Measurements from ENCODE around the gene AK4. TPM values are rescaled to one million over a fixed set of nuclear protein-coding genes. Genes with fewer than 3 reads are reported as not detected.

The AK4 gene
- polyA plus RNA-seq, 3 donors: 4.3 to 9.9 (median 6.7) TPM

- Histone ChIP-seq H3K4me1 (ENCODE audit: control insufficient read depth in 1 of 2, insufficient read depth in 2 of 2, low read length in 2 of 2) (peaks cover 8 to 12% of the 10 kb centered on the region in 2 donors), H3K4me3 (replicated peaks in 1 of 3; ENCODE audit: low read depth in 2 of 3, low read length in 3 of 3) (no peak overlapping the region), H2AFZ (ENCODE audit: insufficient read depth, low read depth, low read length, poor library complexity, severe bottlenecking) (no peak overlapping the region), H3K9me3 (replicated peaks in 1 of 2; ENCODE audit: control insufficient read depth in 1 of 2, insufficient read depth in 1 of 2, low read length in 2 of 2) (no peaks in the 10 kb centered on the region), H3K27ac (ENCODE audit: low read depth in 1 of 2, low read length in 2 of 2) (no peak overlapping the region), H3K79me2 (ENCODE audit: insufficient read depth, low read length) (no peaks in the 10 kb centered on the region), H4K20me1 (ENCODE audit: insufficient read depth, low read length) (no peaks in the 10 kb centered on the region), H3K4me2 (replicated peaks; ENCODE audit: extremely low read depth, low read length, poor library complexity, severe bottlenecking) (no peak overlapping the region), H3K9ac (ENCODE audit: insufficient read depth, low read length, poor library complexity, severe bottlenecking) (no peak overlapping the region), H3K27me3 (ENCODE audit: control insufficient read depth in 2 of 2, insufficient read depth in 2 of 2, low read length in 2 of 2) (peaks cover 14 to 24% of the 10 kb centered on the region in 2 donors), H3K36me3 (replicated peaks in 1 of 2; ENCODE audit: control insufficient read depth in 1 of 2, insufficient read depth in 2 of 2, low read length in 2 of 2) (no peaks in the 10 kb centered on the region)
- WGBS (ENCODE audit: insufficient coverage): no CpG with 5 or more reads among the region's 3 CpGs
- peaks cover 18 to 25% (median 24%) of the 10 kb centered on the region in 3 donors for H3K27me3 Mint-ChIP-seq (ENCODE audit: low read depth in 3 of 3)
- DNase-seq: no peak
- TF ChIP-seq CTCF (IDR thresholded peaks at IDR 0.05): no peak
- peaks cover 14% of the 10 kb centered on the region for H3K4me1 Mint-ChIP-seq
- H3K27ac Mint-ChIP-seq: no peak overlapping the region
- peaks cover 0 to 7% (median 2%) of the 10 kb centered on the region in 7 donors for H3K9me3 Mint-ChIP-seq
- peaks cover 4 to 10% of the 10 kb centered on the region in 2 donors for H3K36me3 Mint-ChIP-seq
- H3K4me3 Mint-ChIP-seq: no peak overlapping the region
- intact Hi-C loops (cut with micrococcal nuclease): no loop called here
Observed at GRCh38 chr1:65259816-65260215, 111.8 kb downstream of the AK4 start.

DNA sequence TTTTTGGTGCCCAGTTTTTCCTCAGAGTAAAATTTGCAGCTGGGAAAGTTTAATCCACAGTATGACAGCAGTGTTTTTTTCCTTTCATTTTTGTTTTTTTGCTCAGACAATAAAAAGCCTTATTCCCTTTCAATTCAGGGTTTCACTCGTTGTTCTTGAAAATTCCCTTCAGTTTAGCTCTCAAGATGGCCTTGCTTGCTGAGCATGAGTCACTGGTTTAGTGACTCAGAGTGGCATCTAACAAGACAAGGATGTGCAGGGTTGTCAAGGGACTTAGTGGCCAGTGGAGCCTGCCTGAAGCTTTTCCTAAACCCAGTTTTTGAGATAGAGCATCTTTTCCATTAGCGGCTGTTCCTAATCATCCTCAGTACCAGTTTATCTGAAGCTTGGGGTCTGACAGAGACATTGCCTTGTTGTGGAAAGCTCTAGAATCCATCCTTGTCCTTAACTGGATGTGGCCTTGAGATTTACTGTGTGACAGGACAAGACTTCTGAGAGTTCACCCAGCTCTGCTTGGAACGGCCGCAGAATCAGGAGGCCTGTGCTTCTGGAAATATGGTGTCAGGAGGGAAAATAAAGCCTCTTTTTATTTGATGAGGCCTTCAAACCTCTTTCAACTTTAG, 113.0 kb downstream of the AK4 start:
- H3K4me3 ChIP-seq (replicated peaks in 1 of 3; ENCODE audit: low read depth in 2 of 3, low read length in 3 of 3): no peak overlapping the region
- peaks cover 13 to 18% of the 10 kb centered on the region in 2 donors for H3K4me1 ChIP-seq (ENCODE audit: control insufficient read depth in 1 of 2, insufficient read depth in 2 of 2, low read length in 2 of 2)
- intact Hi-C loops (cut with micrococcal nuclease): no loop called here
- Mint-ChIP-seq H3K4me1 (peaks cover 17% of the 10 kb centered on the region), H3K4me3 (no peak overlapping the region), H3K27ac (peak overlapping the region in 1 of 7 donors; percentile 10), H3K27me3 (ENCODE audit: low read depth in 3 of 3) (peaks cover 11 to 24% (median 24%) of the 10 kb centered on the region in 3 donors), H3K9me3 (no peaks in the 10 kb centered on the region), H3K36me3 (no peaks in the 10 kb centered on the region)
- H3K79me2 ChIP-seq (ENCODE audit: insufficient read depth, low read length): no peaks in the 10 kb centered on the region
- no peak overlapping the region for H3K27ac ChIP-seq (ENCODE audit: low read depth in 1 of 2, low read length in 2 of 2)
- no peaks in the 10 kb centered on the region for H3K36me3 ChIP-seq (replicated peaks in 1 of 2; ENCODE audit: control insufficient read depth in 1 of 2, insufficient read depth in 2 of 2, low read length in 2 of 2)
- DNase-seq: peak in 2 of 3 donors; percentile 36 to 77
- no peak overlapping the region for H3K9ac ChIP-seq (ENCODE audit: insufficient read depth, low read length, poor library complexity, severe bottlenecking)
- WGBS (ENCODE audit: insufficient coverage): 57% methylated on average over 1 of the region's 4 CpGs
- H2AFZ ChIP-seq (ENCODE audit: insufficient read depth, low read depth, low read length, poor library complexity, severe bottlenecking): no peak overlapping the region
- TF ChIP-seq CTCF (IDR thresholded peaks at IDR 0.05): no peak
- peaks cover 12 to 24% of the 10 kb centered on the region in 2 donors for H3K27me3 ChIP-seq (ENCODE audit: control insufficient read depth in 2 of 2, insufficient read depth in 2 of 2, low read length in 2 of 2)
- H3K4me2 ChIP-seq (replicated peaks; ENCODE audit: extremely low read depth, low read length, poor library complexity, severe bottlenecking): no peak overlapping the region
- H3K9me3 ChIP-seq (replicated peaks in 1 of 2; ENCODE audit: control insufficient read depth in 1 of 2, insufficient read depth in 1 of 2, low read length in 2 of 2): no peaks in the 10 kb centered on the region
- H4K20me1 ChIP-seq (ENCODE audit: insufficient read depth, low read length): no peaks in the 10 kb centered on the region

All from CD14-positive monocyte (primary cell).